HG02588 (cell line): ENCODE measurements around the gene MVK.

Experiments used
- ATAC-seq: cut with Tn5 transposase; IDR thresholded peaks from one replicate; pipeline ENCODE4 v1.9.1; 2021; ENCODE audit warnings: mild to moderate bottlenecking, moderate library complexity; ENCODE audit not compliant: unreplicated experiment

MVK gene

GRCh38 chr12:109563291-109564284 lies 10.0 kb upstream of the MVK start:
- ATAC-seq = no peak

GRCh38 chr12:109566424-109566823 lies 7.2 kb upstream of the MVK start:
- ATAC-seq = no peak

- no peak for ATAC-seq
Observed at GRCh38 chr12:109567296-109567695, 6.3 kb upstream of the MVK start.

- ATAC-seq = no peak
Observed at GRCh38 chr12:109567967-109568366, 5.6 kb upstream of the MVK start.

GRCh38 chr12:109568486-109568885 lies 5.1 kb upstream of the MVK start:
- no peak for ATAC-seq

GRCh38 chr12:109571773-109572505 lies 1.7 kb upstream of the MVK start:
- ATAC-seq = no peak

- ATAC-seq = no peak
Observed at GRCh38 chr12:109572506-109572845, 1.1 kb upstream of the MVK start.

- ATAC-seq = peak; percentile 2
Observed at GRCh38 chr12:109573914-109574244, 285 bp downstream of the MVK start.

- ATAC-seq = no peak
Observed at GRCh38 chr12:109575683-109576082, 2.1 kb downstream of the MVK start.

GRCh38 chr12:109577311-109577710 lies 3.7 kb downstream of the MVK start:
- no peak for ATAC-seq

GRCh38 chr12:109578330-109578927 lies 4.8 kb downstream of the MVK start:
- no peak for ATAC-seq

GRCh38 chr12:109579639-109580038 lies 6.0 kb downstream of the MVK start:
- ATAC-seq = no peak

GRCh38 chr12:109580272-109580671 lies 6.7 kb downstream of the MVK start:
- no peak for ATAC-seq

GRCh38 chr12:109580684-109581333 lies 7.2 kb downstream of the MVK start:
- no peak for ATAC-seq

GRCh38 chr12:109581334-109581691 lies 7.7 kb downstream of the MVK start:
- no peak for ATAC-seq

- no peak for ATAC-seq
Observed at GRCh38 chr12:109581856-109582255, 8.3 kb downstream of the MVK start.

- ATAC-seq = no peak
Observed at GRCh38 chr12:109582636-109583035, 9.0 kb downstream of the MVK start.

- ATAC-seq = no peak
Observed at GRCh38 chr12:109583733-109584132, 10.1 kb downstream of the MVK start.

GRCh38 chr12:109586385-109587296 lies 13.0 kb downstream of the MVK start:
- ATAC-seq = no peak

- ATAC-seq = no peak
Observed at GRCh38 chr12:109587921-109588320, 14.3 kb downstream of the MVK start.
